Stimulated activated CD4-positive, alpha-beta T cell treated with anti-CD3 and anti-CD28 coated beads, Interleukin-15, amount 100 ng/mL, for 48 hours (primary cell): ENCODE results near the gene CRYL1.

ENCODE experiments used
- DNase-seq, 2 donors: peaks; one replicate each; pipeline ENCODE4 v3.0.0-alpha.2; 2020; ENCODE audit warnings: low read depth in 2 of 2

CRYL1 gene

GRCh38 chr13:20398459-20398858, 127.2 kb downstream of the CRYL1 start:
- DNase-seq: no peak

DNA sequence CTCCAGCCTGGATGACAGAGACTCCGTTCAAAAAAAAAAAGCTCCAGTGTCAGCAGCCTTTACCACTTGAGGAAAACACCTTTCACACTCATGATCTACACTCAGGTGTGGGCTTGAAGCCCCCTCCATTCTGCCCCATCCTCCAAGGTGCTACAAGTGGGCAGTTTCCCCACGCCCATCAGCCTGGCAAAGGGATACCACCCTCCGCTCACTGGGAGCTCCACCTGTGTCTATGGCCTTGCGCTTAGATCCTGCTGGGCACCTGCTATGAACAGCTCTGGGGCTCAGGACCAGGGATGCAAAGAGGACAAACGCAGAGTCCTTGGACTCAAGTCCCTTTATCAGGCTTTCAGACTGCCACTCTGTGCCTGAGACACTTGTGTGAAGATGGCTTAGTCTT, 127.8 kb downstream of the CRYL1 start:
- no peak for DNase-seq

GRCh38 chr13:20395061-20395916, 130.4 kb downstream of the CRYL1 start:
- no peak for DNase-seq

GRCh38 chr13:20394506-20394905, 131.2 kb downstream of the CRYL1 start:
- DNase-seq: no peak

DNA sequence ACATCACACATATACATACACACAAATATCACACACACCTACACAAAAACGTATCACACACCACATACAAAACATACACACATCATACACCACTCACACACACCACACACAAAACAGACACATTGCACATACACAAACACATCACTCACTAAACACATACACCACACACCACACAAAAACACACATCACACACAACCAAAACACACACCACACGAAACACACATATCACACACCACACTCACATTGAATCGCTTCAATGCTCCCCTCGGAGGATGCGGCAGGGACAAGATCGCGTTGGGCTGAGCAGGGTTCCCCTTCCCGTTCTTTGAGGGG, 131.5 kb downstream of the CRYL1 start:
- no peak for DNase-seq

- DNase-seq: no peak
Observed at GRCh38 chr13:20393273-20394168, 132.1 kb downstream of the CRYL1 start.

DNA sequence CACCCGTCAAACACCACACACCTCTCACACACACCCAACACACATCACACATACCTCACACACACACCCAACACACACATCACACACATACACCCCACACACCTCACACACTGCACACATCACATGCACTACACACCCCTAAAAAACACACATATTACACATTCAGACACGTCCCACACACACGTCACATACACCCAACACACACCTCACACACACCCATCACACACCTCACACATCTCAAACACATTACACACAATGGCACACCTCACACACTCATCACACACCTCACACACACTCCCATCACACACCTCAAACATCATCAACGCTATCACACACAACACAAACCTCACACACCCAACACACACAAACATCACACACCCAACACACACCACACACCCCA, 133.1 kb downstream of the CRYL1 start:
- no peak for DNase-seq

- no peak for DNase-seq
Observed at GRCh38 chr13:20391597-20392452, 133.8 kb downstream of the CRYL1 start.

GRCh38 chr13:20390526-20391175, 135.0 kb downstream of the CRYL1 start:
- no peak for DNase-seq

DNA sequence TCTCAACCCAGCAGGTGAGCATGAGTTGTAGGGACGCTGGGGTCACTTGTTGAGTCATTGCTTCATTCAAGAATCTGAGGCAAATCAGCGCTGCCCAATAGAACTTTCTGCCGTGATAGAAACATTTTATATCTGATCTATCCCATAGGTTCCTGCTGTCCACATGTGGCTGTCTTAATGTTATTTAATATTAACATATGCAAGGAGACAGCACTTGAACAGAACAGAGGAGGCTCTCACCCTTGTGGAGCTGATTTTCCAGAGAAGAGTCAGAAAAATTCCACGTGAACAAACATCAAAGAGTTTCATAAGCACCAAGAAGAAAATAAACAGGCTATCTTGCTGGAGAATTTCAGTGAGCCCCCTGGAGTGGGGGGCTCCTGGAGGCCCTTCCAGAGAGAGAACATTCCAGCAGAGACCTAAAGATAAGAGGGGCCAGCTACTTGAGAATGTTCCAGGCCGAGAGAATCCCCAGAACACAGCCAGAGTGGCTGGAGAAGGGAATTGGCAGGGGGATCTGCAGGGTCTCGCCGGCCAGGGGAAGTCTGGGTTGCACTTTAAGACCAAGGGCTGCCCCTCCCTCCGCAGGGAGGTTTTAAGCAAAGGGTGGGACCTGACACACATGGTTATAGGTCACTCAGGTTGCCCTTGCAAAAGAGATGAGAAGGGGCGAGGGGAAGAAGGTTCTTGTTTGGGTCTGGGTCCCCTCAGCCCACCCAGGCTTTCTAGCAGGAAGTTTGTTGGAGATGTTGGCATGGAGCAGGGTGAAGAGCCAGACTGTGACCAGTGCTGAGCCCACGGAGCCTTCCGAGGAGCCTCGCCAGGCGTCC, 135.7 kb downstream of the CRYL1 start:
- DNase-seq: no peak

DNA sequence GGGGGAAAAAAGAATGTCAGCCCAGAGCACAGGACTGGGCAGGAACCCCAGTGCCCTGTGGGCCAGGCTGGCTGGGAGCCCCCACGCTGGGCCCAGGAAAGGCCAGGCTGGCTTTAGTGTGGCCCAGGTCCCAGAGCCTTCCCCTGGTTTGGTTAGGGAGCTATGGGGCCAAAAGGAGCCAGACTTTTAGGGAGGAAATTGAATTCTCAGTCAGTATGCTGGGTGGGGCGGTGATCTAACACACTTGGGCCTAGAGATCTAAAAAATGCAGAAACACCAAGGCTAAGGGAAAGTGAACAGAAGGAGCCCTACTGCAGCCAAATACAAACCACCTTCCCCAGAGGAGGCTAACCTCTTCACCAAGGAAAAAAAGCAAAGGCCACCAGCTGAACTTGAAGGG, 137.5 kb downstream of the CRYL1 start:
- no peak for DNase-seq

DNA sequence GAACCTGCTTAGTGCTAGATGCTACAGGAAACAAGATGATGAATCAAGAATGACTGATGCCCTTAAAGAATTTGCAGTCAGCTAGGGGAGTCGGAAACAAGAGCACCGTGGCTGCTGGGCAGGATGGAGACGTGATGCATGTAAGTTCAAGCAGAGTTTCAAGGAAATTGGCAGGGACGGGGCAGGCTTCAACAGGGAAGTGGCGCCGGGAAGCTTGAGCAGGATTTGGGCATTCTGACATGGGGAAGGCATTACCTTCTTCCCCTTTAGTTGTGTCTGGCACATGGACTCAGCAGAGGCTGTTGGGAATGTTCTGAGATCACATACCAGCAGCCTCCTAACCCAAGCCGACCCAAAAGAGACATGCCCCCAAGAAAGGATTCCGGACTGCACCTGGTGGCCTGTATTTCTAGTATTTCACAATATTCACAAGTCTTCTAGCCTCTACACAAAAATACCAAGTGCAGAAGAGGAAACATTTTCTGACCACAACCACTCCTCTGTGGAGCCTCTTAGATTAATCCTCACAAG, 138.2 kb downstream of the CRYL1 start:
- DNase-seq: no peak

GRCh38 chr13:20387006-20387405, 138.7 kb downstream of the CRYL1 start:
- no peak for DNase-seq

DNA sequence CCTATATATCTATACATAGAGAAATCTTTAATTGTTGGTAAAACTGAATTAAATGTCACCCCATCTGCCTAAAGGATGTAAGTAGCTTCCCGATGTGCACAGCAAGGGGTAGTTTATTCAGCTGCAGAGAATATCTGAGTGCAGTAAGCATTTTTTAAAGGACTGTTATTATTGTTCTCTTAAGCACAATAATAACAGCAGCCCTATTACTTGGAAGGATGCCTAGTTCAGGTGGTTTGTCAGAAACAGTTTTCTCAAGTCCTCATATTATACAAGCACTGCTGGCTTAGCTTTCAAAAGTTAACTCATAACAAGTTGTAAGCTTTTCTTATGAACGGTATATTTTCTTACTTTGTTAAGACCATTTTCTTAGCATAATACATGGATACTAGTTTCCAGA, 142.6 kb downstream of the CRYL1 start:
- no peak for DNase-seq

DNA sequence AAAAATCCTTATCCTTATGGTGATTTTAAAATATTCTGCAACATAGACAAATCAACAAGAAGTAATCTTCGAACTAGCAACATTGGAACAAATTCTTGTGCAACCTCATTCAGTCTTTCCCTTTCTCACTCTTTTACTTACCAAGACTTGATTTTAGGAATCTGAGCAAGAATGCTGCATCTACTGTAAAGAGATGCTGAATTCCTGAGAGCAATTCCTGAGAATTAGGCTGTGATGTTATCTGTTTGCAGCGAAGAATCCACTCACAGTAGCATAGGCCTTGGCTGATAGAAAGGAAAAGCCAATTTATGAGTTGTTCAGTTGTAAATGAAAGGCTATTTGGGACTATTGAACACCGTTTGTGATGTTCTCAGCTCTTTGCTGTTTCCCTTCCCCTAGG, 144.3 kb downstream of the CRYL1 start:
- no peak for DNase-seq

GRCh38 chr13:20378721-20379120, 146.9 kb downstream of the CRYL1 start:
- no peak for DNase-seq

DNA sequence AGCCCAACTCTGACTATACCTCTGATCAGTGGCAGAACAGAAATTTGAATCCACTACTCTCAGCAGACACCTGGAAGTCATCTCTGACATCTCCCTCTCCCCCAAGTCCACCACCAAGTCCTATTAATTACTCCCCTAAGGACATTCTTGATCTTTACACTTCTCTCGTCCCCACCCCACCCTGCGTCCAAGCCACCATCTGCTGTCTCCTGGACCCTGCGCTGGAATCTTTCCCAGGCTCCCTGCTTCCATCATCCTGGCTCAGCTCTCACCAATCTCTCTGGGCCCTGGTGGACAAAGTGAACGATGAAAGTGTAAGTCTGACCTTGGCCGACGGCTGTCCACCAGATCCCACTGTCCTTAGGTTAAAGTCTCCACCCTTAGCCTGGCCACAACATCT, 147.9 kb downstream of the CRYL1 start:
- DNase-seq: no peak

DNA sequence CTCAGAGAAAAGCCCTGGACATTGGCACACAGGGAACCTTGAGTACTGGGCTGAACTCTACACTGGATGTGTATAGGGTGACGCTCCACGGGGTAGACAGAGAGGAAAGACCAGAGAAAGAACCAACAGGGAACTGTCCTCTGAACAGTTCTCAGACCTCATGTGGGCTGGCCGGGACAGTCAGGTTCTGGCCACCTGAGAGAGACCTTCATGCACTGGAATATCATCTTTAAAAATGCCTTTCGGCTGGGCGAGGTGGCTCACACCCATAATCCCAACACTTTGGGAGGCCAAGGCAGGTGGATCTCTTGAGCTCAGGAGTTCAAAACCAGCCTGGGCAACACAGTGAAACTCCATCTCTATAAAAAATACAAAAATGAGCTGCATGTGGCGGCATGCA, 149.8 kb downstream of the CRYL1 start:
- no peak for DNase-seq

DNA sequence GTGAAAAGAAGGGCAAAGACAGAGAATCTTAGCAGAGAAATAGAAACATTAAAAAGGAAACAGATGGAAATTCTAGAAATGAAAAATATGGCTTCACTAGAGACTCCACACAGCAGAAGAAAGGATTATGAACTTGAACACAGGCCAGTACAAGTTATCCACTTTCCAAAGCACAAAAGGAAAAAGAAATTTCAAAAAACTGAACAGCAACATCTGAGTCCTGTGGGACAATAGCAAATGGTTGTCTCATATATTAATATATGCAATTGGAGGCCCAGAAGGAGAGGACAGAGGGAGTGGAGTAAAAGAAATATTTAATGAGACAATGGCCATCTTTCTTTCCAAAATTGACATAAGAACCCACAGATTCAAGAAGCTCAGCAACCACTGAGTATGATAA, 151.8 kb downstream of the CRYL1 start:
- DNase-seq: no peak

GRCh38 chr13:20371825-20372224, 153.8 kb downstream of the CRYL1 start:
- no peak for DNase-seq
